Psoas muscle (tissue), 8 donors: Measurements from ENCODE around the gene CPA4. TPM values are rescaled to one million over a fixed set of nuclear protein-coding genes. Genes with fewer than 3 reads are reported as not detected.

Experiments used
- ATAC-seq, 4 donors: fragments of 200-7000 bp; cut with Tn5 transposase; one replicate each; pipeline ENCODE4 v1.9.1; 2020; ENCODE audit warnings: moderate library complexity in 3 of 4, mild to moderate bottlenecking in 2 of 4
- DNase-seq, 2 donors: peaks; one replicate each; pipeline ENCODE4 v3.0.0-alpha.2; 2020
- H3K27ac ChIP-seq: fragments of 200-600 bp; one replicate; pipeline ENCODE4 v1.8.0; 2022
- H3K27me3 ChIP-seq, 3 donors: fragments of 200-600 bp in 1 of 3; one replicate each; pipeline versions ENCODE4 v1.6.1 to v1.8.0; 2013 to 2022; ENCODE audit warnings: low read length in 2 of 3, mild to moderate bottlenecking in 2 of 3, moderate library complexity in 1 of 3; ENCODE audit not compliant: insufficient read depth in 3 of 3
- H3K36me3 ChIP-seq, 2 donors: fragments of 200-600 bp in 1 of 2; one replicate each; pipeline versions ENCODE4 v1.6.1 to v1.8.0; 2013 to 2022; ENCODE audit warnings: low read depth in 1 of 2, mild to moderate bottlenecking in 1 of 2, moderate library complexity in 1 of 2; ENCODE audit not compliant: insufficient read depth in 1 of 2
- H3K4me1 ChIP-seq: fragments of 200-600 bp; one replicate; pipeline ENCODE4 v1.8.0; 2022
- H3K4me3 ChIP-seq: fragments of 200-600 bp; one replicate; pipeline ENCODE4 v1.8.0; 2022; ENCODE audit warnings: mild to moderate bottlenecking
- H3K9me3 ChIP-seq: fragments of 200-600 bp; one replicate; pipeline ENCODE4 v1.8.0; 2022
- CTCF ChIP-seq: fragments of 200-600 bp; IDR thresholded peaks from one replicate; pipeline ENCODE4 v1.8.0; 2022; ENCODE audit warnings: antibody characterized with exemption
- WGBS, 3 donors: extraction: QIAGEN DNeasy Blood & Tissue Kit; methylation state at CpG; one replicate each; pipeline versions ENCODE4 v1.1.6 to v1.1.7; 2013; 5-methylcytosine and 5-hydroxymethylcytosine counted together
- intact Hi-C, 2 donors: fragments of 100-400 bp; cut with DNase I; formaldehyde crosslinking; loops; one replicate each; pipeline versions ENCODE4 v1.11.0 to v1.14.2; 2022
- polyA plus RNA-seq, 3 donors: library from polyadenylated mRNA; stranded (reverse); fragments of 200-250 nt; gene quantifications; one replicate each; pipeline ENCODE4 v1.2.3, GENCODE V29; 2013
- total RNA-seq, 4 donors: library from RNA; stranded (reverse); fragmentation: NEBNext Ultra II Directional in 2 of 4; extraction: Animal tissue kit (Norgen Biotek cat#: 25700) in 2 of 4; gene quantifications; one replicate each; pipeline versions ENCODE4 v1.2.1 to v1.2.4, GENCODE V29; 2021 to 2023
- donor health status: healthy with polysubstance abuse.
- donor health status: DM: no; HTN: no; CAD: no; lungs with moderate emphysema.
- donor health status: Bipolar disorder and iron deficiency.
- donor health status: healthy.
- donor health status: DM: yes; HTN: yes; CAD: no.
- donor health status: DM: no; HTN: no; CAD: no.
- donor health status: DM: no; HTN: no; CAD: no.
- donor health status: DM: yes; HTN: yes; CAD: no.

The CPA4 gene
- total and polyA plus RNA-seq, 7 donors = 0.09 to 2.5 (median 0.68) TPM

DNA sequence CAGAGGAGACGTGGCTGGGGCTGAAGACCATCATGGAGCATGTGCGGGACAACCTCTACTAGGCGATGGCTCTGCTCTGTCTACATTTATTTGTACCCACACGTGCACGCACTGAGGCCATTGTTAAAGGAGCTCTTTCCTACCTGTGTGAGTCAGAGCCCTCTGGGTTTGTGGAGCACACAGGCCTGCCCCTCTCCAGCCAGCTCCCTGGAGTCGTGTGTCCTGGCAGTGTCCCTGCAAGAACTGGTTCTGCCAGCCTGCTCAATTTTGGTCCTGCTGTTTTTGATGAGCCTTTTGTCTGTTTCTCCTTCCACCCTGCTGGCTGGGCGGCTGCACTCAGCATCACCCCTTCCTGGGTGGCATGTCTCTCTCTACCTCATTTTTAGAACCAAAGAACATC lies 29.7 kb downstream of the CPA4 start:
- H3K9me3 ChIP-seq = no peaks in the 10 kb centered on the region
- H3K4me1 ChIP-seq = no peaks in the 10 kb centered on the region
- ATAC-seq (no peak), DNase-seq (no peak)
- no peak overlapping the region for H3K4me3 ChIP-seq
- WGBS, 3 donors = 90 to 92% (median 91%) methylated on average over 7 of the region's 7 CpGs
- H3K36me3 ChIP-seq = no peaks in the 10 kb centered on the region
- H3K27ac ChIP-seq = no peak overlapping the region
- intact Hi-C loops = no loop called here
- no peak for TF ChIP-seq CTCF
- no peaks in the 10 kb centered on the region for H3K27me3 ChIP-seq

DNA sequence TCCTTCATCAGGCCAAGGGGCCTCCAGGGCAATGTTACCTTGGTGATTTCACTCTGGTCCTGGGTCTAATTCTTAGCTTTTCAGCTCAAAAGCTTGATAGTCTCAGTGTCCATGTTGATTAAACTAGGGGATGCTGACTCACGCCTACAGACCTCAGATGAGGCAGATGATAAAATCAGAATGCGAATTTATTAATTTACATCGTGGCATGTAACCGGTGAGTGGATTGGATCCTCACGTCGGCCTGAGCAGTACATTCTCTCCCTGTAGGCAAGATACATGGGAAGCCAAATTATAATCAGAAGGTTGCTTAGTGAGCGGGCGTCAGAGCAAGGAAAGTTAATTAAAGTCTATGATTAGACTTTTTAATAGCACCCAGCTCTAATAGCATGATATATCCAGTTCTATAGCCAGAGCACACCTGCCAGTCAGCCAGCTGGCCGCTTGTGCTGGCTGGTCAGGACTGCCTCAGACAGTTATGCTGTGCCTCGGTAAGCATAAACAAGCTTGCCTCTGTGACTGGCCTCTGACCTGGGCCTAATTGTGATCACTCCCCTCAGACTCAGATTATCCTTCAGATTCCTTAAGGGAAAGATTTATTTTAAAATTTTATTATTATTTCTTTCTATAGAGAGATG lies 31.5 kb downstream of the CPA4 start:
- Histone ChIP-seq H3K27ac (peak overlapping the region; percentile 41), H3K9me3 (no peaks in the 10 kb centered on the region), H3K36me3 (no peaks in the 10 kb centered on the region), H3K27me3 (no peaks in the 10 kb centered on the region), H3K4me1 (no peaks in the 10 kb centered on the region), H3K4me3 (no peak overlapping the region)
- TF ChIP-seq CTCF = no peak
- intact Hi-C loops = no loop called here
- no peak for ATAC-seq
- WGBS, 3 donors = 84 to 88% (median 85%) methylated on average over 10 of the region's 10 CpGs
- DNase-seq = no peak

DNA sequence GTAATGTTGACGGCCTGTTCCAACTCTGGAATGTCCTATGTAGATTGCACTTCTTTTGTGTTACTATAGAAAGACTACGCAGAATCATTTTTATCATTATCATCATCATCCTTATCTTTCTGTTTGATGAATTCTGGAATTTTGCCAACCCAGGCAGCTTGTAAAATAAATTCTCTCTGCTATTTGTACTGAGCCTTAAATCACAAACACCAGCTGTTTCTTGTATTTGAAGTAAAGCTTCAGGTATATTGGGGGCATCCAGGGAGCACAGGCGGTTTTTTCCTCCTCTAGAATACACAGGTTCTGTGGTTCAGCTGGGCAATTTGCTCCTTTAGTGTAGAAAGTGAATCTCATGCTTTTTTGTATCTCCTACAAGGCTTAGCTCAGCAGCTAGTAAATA lies 36.7 kb downstream of the CPA4 start:
- Histone ChIP-seq H3K4me1 (no peaks in the 10 kb centered on the region), H3K9me3 (no peaks in the 10 kb centered on the region), H3K27me3 (no peaks in the 10 kb centered on the region), H3K36me3 (no peaks in the 10 kb centered on the region), H3K27ac (no peak overlapping the region), H3K4me3 (no peak overlapping the region)
- DNase-seq (no peak), ATAC-seq (no peak)
- WGBS, 3 donors = 84 to 88% (median 84%) methylated on average over 3 of the region's 3 CpGs
- intact Hi-C loops = no loop called here
- TF ChIP-seq CTCF = no peak

- Histone ChIP-seq H3K4me1 (no peaks in the 10 kb centered on the region), H3K4me3 (no peak overlapping the region), H3K9me3 (no peaks in the 10 kb centered on the region), H3K27ac (no peak overlapping the region), H3K27me3 (no peaks in the 10 kb centered on the region), H3K36me3 (no peaks in the 10 kb centered on the region)
- no peak for TF ChIP-seq CTCF
- WGBS, 3 donors = 92 to 95% (median 93%) methylated on average over 4 of the region's 4 CpGs
- DNase-seq = no peak
- no peak for ATAC-seq
- intact Hi-C loops = no loop called here
Observed at GRCh38 chr7:130332259-130333053, 39.5 kb downstream of the CPA4 start.
